Adrenal gland (tissue), 12 donors: Measurements from ENCODE around the gene EPB41L2. TPM values are rescaled to one million over a fixed set of nuclear protein-coding genes. Genes with fewer than 3 reads are reported as not detected.

Experiments used
- DNase-seq, 7 donors: peaks; one replicate each; pipeline ENCODE4 v3.0.0-alpha.2; 2019 to 2020
- H3K27ac ChIP-seq, 5 donors: fragments of 200-600 bp; sonication (generic) in 4 of 5; 1 replicate in 3 of 5; 2 replicates in 2 of 5; pipeline versions ENCODE4 v1.5.1 to v1.8.0; 2016 to 2020; ENCODE audit warnings: mild to moderate bottlenecking in 1 of 5
- H3K27me3 ChIP-seq: fragments of 200-600 bp; 2 replicates; pipeline ENCODE4 v1.8.0; 2021
- H3K36me3 ChIP-seq, 2 donors: fragments of 200-600 bp; replicated peaks in 1 of 2; 1 replicate in 1 of 2; 2 replicates in 1 of 2; pipeline versions ENCODE4 v1.5.1 to v1.8.0; 2018 to 2022
- H3K4me1 ChIP-seq, 2 donors: fragments of 200-600 bp; replicated peaks in 1 of 2; 1 replicate in 1 of 2; 2 replicates in 1 of 2; pipeline versions ENCODE4 v1.5.1 to v1.8.0; 2018 to 2021
- H3K4me3 ChIP-seq, 4 donors: fragments of 200-600 bp; sonication (generic) in 3 of 4; one replicate each; pipeline ENCODE4 v1.5.1; 2016 to 2018
- H3K9me3 ChIP-seq, 3 donors: fragments of 200-600 bp; sonication (generic) in 1 of 3; replicated peaks in 1 of 3; 1 replicate in 2 of 3; 2 replicates in 1 of 3; pipeline versions ENCODE4 v1.5.1 to v1.8.0; 2016 to 2021
- POLR2A ChIP-seq, 2 donors: fragments of 450-650 bp; IDR thresholded peaks; one replicate each; pipeline ENCODE4 v1.6.1; 2017; ENCODE audit warnings: antibody characterized with exemption in 2 of 2, mild to moderate bottlenecking in 2 of 2, moderate library complexity in 1 of 2
- WGBS, 4 donors: extraction: QIAGEN DNeasy Blood & Tissue Kit in 2 of 4; methylation state at CpG; one replicate each; pipeline versions ENCODE4 v1.1.5 to v1.1.7; 2013 to 2017; 5-methylcytosine and 5-hydroxymethylcytosine counted together
- intact Hi-C, 2 donors: fragments of 100-400 bp; cut with DNase I; formaldehyde crosslinking; loops; one replicate each; pipeline versions ENCODE4 v1.14.1 to v1.15.0; 2022 to 2023
- polyA plus RNA-seq, 3 donors: library from polyadenylated mRNA; stranded (reverse); fragments of 200-250 nt in 2 of 3; fragments of 350-450 nt in 1 of 3; fragmentation: Illumina TruSeq in 1 of 3; extraction: RNeasy Lipid Tissue Mini Kit (QIAGEN cat#74804) in 1 of 3; gene quantifications; one replicate each; pipeline ENCODE4 v1.2.3, GENCODE V29; 2013 to 2014
- total RNA-seq, 9 donors: library from RNA; depleted of rRNA in 4 of 9; stranded (reverse); fragments of >200 nt in 4 of 9; fragments of 120-200 nt in 1 of 9; fragmentation: NEBNext Ultra II Directional in 1 of 9; extraction: Animal tissue kit (Norgen Biotek cat#: 25700) in 1 of 9; gene quantifications; one replicate each; pipeline versions ENCODE4 v1.1.0 to v1.2.4, GENCODE V29; 2013 to 2023
- TF ChIP-seq, protein P1 (sequence below), 6 experiments: fragments of 450-650 bp in 4 of 6; fragments of 200-600 bp in 2 of 6; sonication (generic) in 1 of 6; IDR thresholded peaks; 1 replicate in 5 of 6; 2 replicates in 1 of 6; pipeline versions ENCODE4 v1.5.1 to v1.8.0; 2016 to 2021; ENCODE audit warnings: antibody characterized with exemption in 6 of 6, mild to moderate bottlenecking in 2 of 6, moderate library complexity in 1 of 6
- donor health status: healthy with polysubstance abuse.
- donor health status: Bipolar disorder and iron deficiency.
- donor health status: DM: yes; HTN: yes; CAD: no.
- donor health status: DM: no; HTN: no; CAD: no.
- donor health status: DM: no; HTN: no; CAD: no.
- donor health status: DM: yes; HTN: yes; CAD: no.

Gene EPB41L2
- total and polyA plus RNA-seq, 12 donors, result 30.6 to 101 (median 82.4) TPM

DNA sequence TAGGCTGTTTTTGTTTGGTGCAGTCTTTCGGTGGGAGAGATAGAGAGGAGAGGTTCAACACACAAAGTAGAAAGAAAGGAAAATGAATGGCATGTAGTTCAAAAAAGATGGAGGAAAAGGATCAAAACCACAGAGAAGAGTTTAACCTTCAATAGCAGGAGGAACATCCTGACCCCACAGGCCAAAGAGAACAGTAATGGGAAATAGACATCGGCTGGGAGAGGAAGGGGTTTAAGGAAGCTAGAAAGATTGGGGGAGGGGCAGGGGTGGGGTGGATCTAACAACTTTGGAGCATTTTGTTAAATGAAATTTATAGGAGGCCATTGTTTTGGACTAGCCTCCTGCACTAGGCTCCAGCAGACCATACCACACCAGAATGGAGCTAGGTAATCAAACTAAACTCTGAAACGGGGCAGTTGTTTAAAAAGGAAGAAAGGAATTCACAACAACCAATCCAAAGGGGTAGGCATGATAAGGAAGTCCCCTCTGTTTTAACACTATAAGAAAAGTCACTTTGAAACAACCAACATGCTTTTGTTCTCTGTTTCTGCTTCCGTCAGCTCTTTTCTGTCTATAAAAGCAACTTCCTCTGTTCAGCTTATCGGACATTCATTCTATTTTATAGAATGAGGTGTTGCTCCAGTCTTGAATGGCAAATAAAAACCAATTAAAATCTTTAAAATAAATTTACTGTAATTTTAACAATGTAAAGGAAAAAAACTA lies 82.6 kb downstream of the EPB41L2 start:
- Histone ChIP-seq H3K36me3 (no peaks in the 10 kb centered on the region), H3K9me3 (no peaks in the 10 kb centered on the region), H3K27ac (peak overlapping the region in 4 of 5 donors; percentile 4 to 49 (median 32)), H3K4me1 (peaks cover 0 to 34% of the 10 kb centered on the region in 2 donors), H3K4me3 (no peak overlapping the region), H3K27me3 (no peaks in the 10 kb centered on the region)
- peak in 1 of 7 donors; percentile 15 for DNase-seq
- no peak for TF ChIP-seq POLR2A (IDR thresholded peaks at IDR 0.05)
- TF ChIP-seq, protein P1, sequence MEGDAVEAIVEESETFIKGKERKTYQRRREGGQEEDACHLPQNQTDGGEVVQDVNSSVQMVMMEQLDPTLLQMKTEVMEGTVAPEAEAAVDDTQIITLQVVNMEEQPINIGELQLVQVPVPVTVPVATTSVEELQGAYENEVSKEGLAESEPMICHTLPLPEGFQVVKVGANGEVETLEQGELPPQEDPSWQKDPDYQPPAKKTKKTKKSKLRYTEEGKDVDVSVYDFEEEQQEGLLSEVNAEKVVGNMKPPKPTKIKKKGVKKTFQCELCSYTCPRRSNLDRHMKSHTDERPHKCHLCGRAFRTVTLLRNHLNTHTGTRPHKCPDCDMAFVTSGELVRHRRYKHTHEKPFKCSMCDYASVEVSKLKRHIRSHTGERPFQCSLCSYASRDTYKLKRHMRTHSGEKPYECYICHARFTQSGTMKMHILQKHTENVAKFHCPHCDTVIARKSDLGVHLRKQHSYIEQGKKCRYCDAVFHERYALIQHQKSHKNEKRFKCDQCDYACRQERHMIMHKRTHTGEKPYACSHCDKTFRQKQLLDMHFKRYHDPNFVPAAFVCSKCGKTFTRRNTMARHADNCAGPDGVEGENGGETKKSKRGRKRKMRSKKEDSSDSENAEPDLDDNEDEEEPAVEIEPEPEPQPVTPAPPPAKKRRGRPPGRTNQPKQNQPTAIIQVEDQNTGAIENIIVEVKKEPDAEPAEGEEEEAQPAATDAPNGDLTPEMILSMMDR (IDR thresholded peaks at IDR 0.05), result no peak
- intact Hi-C loops, result no loop called here
- WGBS, 4 donors, result 73 to 78% (median 76%) methylated on average over 5 of the region's 5 CpGs

DNA sequence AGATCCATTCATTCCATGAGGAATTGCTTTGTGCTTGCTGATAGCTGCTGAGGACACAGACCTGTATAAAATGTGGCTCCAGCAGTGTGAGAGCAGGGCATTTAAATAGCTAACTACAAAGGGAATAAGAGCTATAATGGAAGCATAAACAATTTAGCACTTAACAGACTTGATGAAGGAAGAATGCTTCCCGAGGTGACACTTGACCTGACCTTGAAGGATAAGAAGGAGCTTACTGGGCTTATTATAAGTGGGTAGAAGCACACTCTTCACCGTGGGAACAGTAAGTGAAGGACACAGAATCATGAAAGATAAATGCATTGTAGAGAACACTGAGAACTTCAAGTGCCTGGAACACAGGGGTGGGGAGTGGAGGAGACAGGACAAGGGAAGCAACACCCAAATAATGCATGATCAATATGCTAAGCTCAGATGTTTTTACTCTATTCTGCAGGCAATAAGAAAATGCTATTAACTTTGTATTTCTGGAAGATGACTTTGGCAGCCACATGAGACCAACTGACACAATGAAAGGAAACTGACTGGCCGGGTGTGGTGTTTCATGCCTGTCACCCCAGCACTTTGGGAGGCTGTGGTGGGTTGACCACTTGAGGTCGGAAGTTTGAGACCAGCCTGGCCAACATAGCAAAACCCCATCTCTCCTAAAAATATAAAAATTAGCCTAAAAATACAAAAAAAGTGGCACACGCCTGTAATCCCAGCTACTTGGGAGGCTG lies 84.2 kb downstream of the EPB41L2 start:
- intact Hi-C loops, result no loop called here
- Histone ChIP-seq H3K27ac (no peak overlapping the region), H3K4me1 (peaks cover 0 to 39% of the 10 kb centered on the region in 2 donors), H3K4me3 (no peak overlapping the region), H3K9me3 (no peaks in the 10 kb centered on the region), H3K27me3 (no peaks in the 10 kb centered on the region), H3K36me3 (no peaks in the 10 kb centered on the region)
- TF ChIP-seq, protein P1 (IDR thresholded peaks at IDR 0.05), result no peak
- TF ChIP-seq POLR2A (IDR thresholded peaks at IDR 0.05), result no peak
- 55 to 63% (median 58%) methylated on average over 5 of the region's 5 CpGs for WGBS, 4 donors
- no peak for DNase-seq

DNA sequence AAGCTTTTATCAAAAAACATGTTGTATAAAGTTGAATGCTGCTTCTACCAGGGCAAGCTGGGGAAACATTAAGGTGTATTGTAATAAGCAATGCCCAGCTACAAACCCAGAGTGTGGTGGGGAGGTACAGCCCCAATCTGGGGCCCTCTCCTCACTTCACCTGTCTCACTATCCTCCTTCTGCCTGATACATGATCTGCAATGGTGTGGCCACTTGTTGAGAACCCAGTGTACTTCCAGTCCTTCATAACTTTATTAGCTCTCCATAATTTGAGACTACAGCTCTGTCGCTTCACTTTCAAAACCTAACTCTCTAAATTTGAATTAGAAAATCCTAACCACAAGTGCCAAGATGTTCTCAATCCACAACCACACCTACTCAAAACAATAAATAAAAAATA lies 84.9 kb downstream of the EPB41L2 start:
- no peak overlapping the region for H3K27ac ChIP-seq
- WGBS, 4 donors, result 86 to 97% (median 90%) methylated on average over 1 of the region's 1 CpG
- no peak for DNase-seq
- no peaks in the 10 kb centered on the region for H3K27me3 ChIP-seq
- intact Hi-C loops, result no loop called here
- H3K4me3 ChIP-seq, result no peak overlapping the region
- H3K9me3 ChIP-seq, result no peaks in the 10 kb centered on the region
- TF ChIP-seq, protein P1 (IDR thresholded peaks at IDR 0.05), result no peak
- no peak for TF ChIP-seq POLR2A (IDR thresholded peaks at IDR 0.05)
- H3K4me1 ChIP-seq, result peaks cover 0 to 39% of the 10 kb centered on the region in 2 donors
- H3K36me3 ChIP-seq, result no peaks in the 10 kb centered on the region

DNA sequence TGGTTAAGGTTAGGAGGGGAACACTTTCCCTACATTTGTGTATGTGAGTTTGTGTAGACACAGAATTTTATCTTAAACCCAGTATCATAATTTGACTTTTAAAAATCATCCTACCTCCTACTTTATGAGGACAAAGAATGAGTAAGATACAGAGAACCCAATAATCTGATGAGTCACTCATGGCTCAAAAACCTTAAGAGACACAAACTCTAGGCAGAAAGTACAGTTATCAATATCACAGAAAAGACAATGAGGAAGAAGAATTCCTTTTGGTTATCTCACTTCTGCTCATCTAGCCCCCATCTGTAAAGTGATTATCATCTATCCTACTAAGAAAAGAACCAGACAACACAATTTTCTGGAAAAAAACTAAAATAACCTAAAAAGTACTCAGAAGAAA lies 87.7 kb downstream of the EPB41L2 start:
- no peak for DNase-seq
- intact Hi-C loops, result no loop called here
- H3K4me1 ChIP-seq, result peaks cover 0 to 27% of the 10 kb centered on the region in 2 donors
- no peak for TF ChIP-seq POLR2A (IDR thresholded peaks at IDR 0.05)
- TF ChIP-seq, protein P1 (IDR thresholded peaks at IDR 0.05), result no peak
- H3K36me3 ChIP-seq, result no peaks in the 10 kb centered on the region
- H3K27ac ChIP-seq, result no peak overlapping the region
- no peaks in the 10 kb centered on the region for H3K9me3 ChIP-seq
- no peaks in the 10 kb centered on the region for H3K27me3 ChIP-seq
- H3K4me3 ChIP-seq, result no peak overlapping the region
